Activated B cell treated with CpG ODN at 0.5 μM for 24 hours (primary cell): Measurements from ENCODE around the gene ERBB4. TPM values are rescaled to one million over a fixed set of nuclear protein-coding genes. Genes with fewer than 3 reads are reported as not detected.

Source experiments
- ATAC-seq: fragments of 200-7000 bp; cut with Tn5 transposase; one replicate; pipeline ENCODE4 v1.10.0; 2021; ENCODE audit warnings: low read depth, mild to moderate bottlenecking, moderate library complexity
- CTCF ChIA-PET: fragments of 350-600 bp; sonication (Branson Sonifier 250); formaldehyde crosslinking; loops from one replicate; lab custom pipeline; 2021; ENCODE audit warnings: antibody characterized with exemption; lab: Charles Lee
- POLR2A ChIA-PET: fragments of 350-600 bp; sonication (Branson Sonifier 250); formaldehyde crosslinking; loops from one replicate; lab custom pipeline; 2021; ENCODE audit warnings: antibody characterized with exemption; lab: Charles Lee
- DNase-seq: peaks from one replicate; pipeline ENCODE4 v3.0.0; 2022
- H3K27ac Mint-ChIP-seq: one replicate; pipeline ENCODE4 v1.8.0; 2020; ENCODE audit warnings: mixed read lengths
- H3K27me3 Mint-ChIP-seq: one replicate; pipeline ENCODE4 v1.8.0; 2021; ENCODE audit warnings: mixed read lengths
- H3K36me3 Mint-ChIP-seq: one replicate; pipeline ENCODE4 v1.8.0; 2021; ENCODE audit warnings: low read depth, mixed read lengths
- H3K4me1 Mint-ChIP-seq: one replicate; pipeline ENCODE4 v1.8.0; 2021; ENCODE audit warnings: mixed read lengths
- H3K4me3 Mint-ChIP-seq: one replicate; pipeline ENCODE4 v1.8.0; 2020; ENCODE audit warnings: mild to moderate bottlenecking, mixed read lengths
- H3K9me3 Mint-ChIP-seq: one replicate; pipeline ENCODE4 v1.8.0; 2020; ENCODE audit warnings: mixed read lengths
- CTCF ChIP-seq: fragments of 200-600 bp; IDR thresholded peaks from one replicate; pipeline ENCODE4 v1.8.0; 2022; ENCODE audit warnings: antibody characterized with exemption, mild to moderate bottlenecking
- intact Hi-C: fragments of 100-400 bp; cut with micrococcal nuclease; formaldehyde crosslinking; loops from one replicate; pipeline ENCODE4 v1.15.1; 2024
- total RNA-seq: library from RNA; stranded (reverse); gene quantifications from 2 replicates; pipeline ENCODE4 v1.2.3, GENCODE V29; 2022

Gene ERBB4
- total RNA-seq, 1 donor from 2014 or later: not detected

- peaks cover 7% of the 10 kb centered on the region for H3K9me3 Mint-ChIP-seq
- no peaks in the 10 kb centered on the region for H3K4me1 Mint-ChIP-seq
- H3K4me3 Mint-ChIP-seq: no peak overlapping the region
- CTCF ChIA-PET: no interaction called here
- no peak overlapping the region for H3K27ac Mint-ChIP-seq
- POLR2A ChIA-PET: no interaction called here
- ATAC-seq (no peak), DNase-seq (no peak)
- intact Hi-C loops: no loop called here
- H3K36me3 Mint-ChIP-seq: no peaks in the 10 kb centered on the region
- TF ChIP-seq CTCF: no peak
- no peaks in the 10 kb centered on the region for H3K27me3 Mint-ChIP-seq
Observed at GRCh38 chr2:212441141-212441540, 97.5 kb downstream of the ERBB4 start.

- no peak overlapping the region for H3K27ac Mint-ChIP-seq
- no peak for DNase-seq
Observed at GRCh38 chr2:212428681-212429478, 109.7 kb downstream of the ERBB4 start.

GRCh38 chr2:212427638-212428037 is 111.0 kb downstream of the ERBB4 start:
- no peaks in the 10 kb centered on the region for H3K27me3 Mint-ChIP-seq
- DNase-seq: no peak
- peaks cover 2% of the 10 kb centered on the region for H3K9me3 Mint-ChIP-seq
- TF ChIP-seq CTCF: no peak
- H3K36me3 Mint-ChIP-seq: no peaks in the 10 kb centered on the region
- intact Hi-C loops: no loop called here
- ChIA-PET POLR2A (no interaction called here), CTCF (no interaction called here)
- H3K4me1 Mint-ChIP-seq: no peaks in the 10 kb centered on the region
- H3K4me3 Mint-ChIP-seq: no peak overlapping the region
- ATAC-seq: no peak
- no peak overlapping the region for H3K27ac Mint-ChIP-seq

More at GRCh38 chr2:212428681-212429478, 109.7 kb downstream of the ERBB4 start:
- ATAC-seq: no peak
- ChIA-PET CTCF (no interaction called here), POLR2A (no interaction called here)
- Mint-ChIP-seq H3K36me3 (no peaks in the 10 kb centered on the region), H3K27me3 (no peaks in the 10 kb centered on the region), H3K9me3 (peaks cover 2% of the 10 kb centered on the region), H3K4me3 (no peak overlapping the region), H3K4me1 (no peaks in the 10 kb centered on the region)
- intact Hi-C loops: no loop called here
- TF ChIP-seq CTCF: no peak

GRCh38 chr2:212426637-212427412 is 111.8 kb downstream of the ERBB4 start:
- Mint-ChIP-seq H3K27me3 (no peaks in the 10 kb centered on the region), H3K36me3 (no peaks in the 10 kb centered on the region), H3K9me3 (peaks cover 2% of the 10 kb centered on the region), H3K27ac (no peak overlapping the region), H3K4me3 (no peak overlapping the region), H3K4me1 (no peaks in the 10 kb centered on the region)
- DNase-seq (no peak), ATAC-seq (no peak)
- intact Hi-C loops: no loop called here
- POLR2A ChIA-PET: no interaction called here
- CTCF ChIA-PET: no interaction called here
- TF ChIP-seq CTCF: no peak

GRCh38 chr2:212424082-212424481 is 114.5 kb downstream of the ERBB4 start:
- Mint-ChIP-seq H3K4me1 (no peaks in the 10 kb centered on the region), H3K27me3 (no peaks in the 10 kb centered on the region), H3K36me3 (no peaks in the 10 kb centered on the region), H3K4me3 (no peak overlapping the region), H3K9me3 (peaks cover 2% of the 10 kb centered on the region), H3K27ac (no peak overlapping the region)
- ChIA-PET POLR2A (no interaction called here), CTCF (no interaction called here)
- DNase-seq (no peak), ATAC-seq (no peak)
- intact Hi-C loops: no loop called here
- no peak for TF ChIP-seq CTCF
